ENCODE measurements around the gene NDST4.

GRCh38 chr4:114875630-114876029 is 237.8 kb downstream of the NDST4 start:
- TF ChIP-seq CTCF (IDR thresholded peaks at IDR 0.05) (no peak), POLR2A (IDR thresholded peaks at IDR 0.05) (no peak)
